ENCODE measurements around the gene FBXW12. TPM values are rescaled to one million over a fixed set of nuclear protein-coding genes. Genes with fewer than 3 reads are reported as not detected.
A peak's percentile ranks its signal among the peaks of the same experiment; 100 is the strongest.

FBXW12 gene
- total RNA-seq, 1 experiment from 2014 or later = 0.74 TPM

GRCh38 chr3:48428572-48429316 lies 56.7 kb downstream of the FBXW12 start:
- Histone ChIP-seq H3K27me3 (ENCODE audit: insufficient read depth, low read length) (no peaks in the 10 kb centered on the region), H2AFZ (ENCODE audit: low read length) (no peak overlapping the region), H3K79me1 (ENCODE audit: insufficient read depth, low read depth, low read length, poor library complexity, severe bottlenecking) (no peaks in the 10 kb centered on the region), H3T11ph (ENCODE audit: low read length) (no peak overlapping the region), H2BK20ac (ENCODE audit: low read depth, low read length, poor library complexity, severe bottlenecking) (no peak overlapping the region), H3K9ac (ENCODE audit: extremely low read depth, insufficient read length, low read length) (peak overlapping the region; percentile 44), H3K23ac (ENCODE audit: insufficient read length, low read depth, low read length) (no peak overlapping the region), H3K56ac (ENCODE audit: insufficient read length, low read depth, low read length) (no peak overlapping the region), H2BK15ac (ENCODE audit: low read depth, low read length) (no peak overlapping the region), H4K91ac (ENCODE audit: insufficient read length, low read depth, low read length) (no peak overlapping the region), H3K9me3 (ENCODE audit: control insufficient read depth, low read depth, low read length) (no peaks in the 10 kb centered on the region), H3K4me1 (ENCODE audit: insufficient read depth, low read length) (peaks cover 13% of the 10 kb centered on the region; the same call in 1 of the 2 replicates), H3K27ac (ENCODE audit: insufficient read length, low read depth, low read length) (no peak overlapping the region), H3K4me2 (ENCODE audit: insufficient read depth, insufficient read length, low read length) (peak overlapping the region; percentile 65), H4K5ac (ENCODE audit: insufficient read length, low read depth, low read length) (no peak overlapping the region), H3K18ac (ENCODE audit: insufficient read length, low read depth, low read length) (peak overlapping the region; percentile 53), H3K14ac (ENCODE audit: insufficient read depth, low read length) (peak overlapping the region; percentile 85), H2BK12ac (ENCODE audit: insufficient read length, low read depth, low read length) (no peak overlapping the region), H2AK5ac (ENCODE audit: insufficient read length, low read length) (no peak overlapping the region), H3K79me2 (ENCODE audit: insufficient read depth, low read length) (peaks cover 35% of the 10 kb centered on the region; the same call in 1 of the 2 replicates), H3K4ac (ENCODE audit: low read depth, low read length) (no peak overlapping the region; the same call in 1 of the 2 replicates), H2BK5ac (ENCODE audit: insufficient read length, low read length) (no peak overlapping the region), H4K8ac (replicated peaks; ENCODE audit: insufficient read length, low read depth, low read length) (no peak overlapping the region), H2BK120ac (ENCODE audit: low read depth, low read length, poor library complexity, severe bottlenecking) (no peak overlapping the region), H4K20me1 (ENCODE audit: control insufficient read depth, insufficient read depth, insufficient read length) (no peaks in the 10 kb centered on the region), H3K23me2 (ENCODE audit: insufficient read length, low read depth, low read length, poor library complexity, severe bottlenecking) (peaks cover 13% of the 10 kb centered on the region)
- no CpG with 5 or more reads among the region's 60 CpGs for WGBS (ENCODE audit: extremely low coverage, insufficient read length, low lambda C conversion rate)
- Mint-ChIP-seq H3K9me3 (no peaks in the 10 kb centered on the region), H3K36me3 (ENCODE audit: insufficient read depth in 1 of 3, low read depth in 3 of 3) (peaks cover 14 to 42% (median 35%) of the 10 kb centered on the region in 3 experiments; a peak in 6 of 7 replicates), H3K4me1 (peaks cover 58 to 60% of the 10 kb centered on the region in 2 experiments), H3K27me3 (ENCODE audit: low read depth) (no peaks in the 10 kb centered on the region), H3K27ac (peak overlapping the region; percentile 50 to 97 (median 93); a peak in 6 of 7 replicates), H3K4me3 (peak overlapping the region; percentile 83 to 89)
- peak; percentile 55 for DNase-seq
- no peak for TF ChIP-seq CTCF (conservative IDR thresholded peaks at IDR 0.05)
